Panc1 (cell line): ENCODE data around the gene C1orf105.

Experiments used
- SIN3A ChIP-seq: IDR thresholded peaks from 2 replicates; pipeline ENCODE4 v1.6.1; 2012; ENCODE audit warnings: low read depth, mild to moderate bottlenecking, low read length, moderate library complexity, borderline replicate concordance; ENCODE audit not compliant: insufficient read depth
- TCF7L2 ChIP-seq: IDR thresholded peaks from 2 replicates; pipeline ENCODE4 v1.6.1; 2011; ENCODE audit warnings: mild to moderate bottlenecking, low read depth, low read length, inconsistent platforms
- TF ChIP-seq, protein P1 (sequence below): fragments of 450-650 bp; IDR thresholded peaks from 2 replicates; pipeline ENCODE4 v1.5.1; 2017; ENCODE audit warnings: mild to moderate bottlenecking
- TF ChIP-seq, protein P2 (sequence below), 2 experiments: IDR thresholded peaks; 2 replicates each; pipeline ENCODE4 v1.6.1; 2011 to 2012; ENCODE audit warnings: low read depth in 2 of 2, control low read depth in 1 of 2, low read length in 1 of 2, mild to moderate bottlenecking in 1 of 2, moderate library complexity in 1 of 2; ENCODE audit not compliant: insufficient read depth in 1 of 2

DNA sequence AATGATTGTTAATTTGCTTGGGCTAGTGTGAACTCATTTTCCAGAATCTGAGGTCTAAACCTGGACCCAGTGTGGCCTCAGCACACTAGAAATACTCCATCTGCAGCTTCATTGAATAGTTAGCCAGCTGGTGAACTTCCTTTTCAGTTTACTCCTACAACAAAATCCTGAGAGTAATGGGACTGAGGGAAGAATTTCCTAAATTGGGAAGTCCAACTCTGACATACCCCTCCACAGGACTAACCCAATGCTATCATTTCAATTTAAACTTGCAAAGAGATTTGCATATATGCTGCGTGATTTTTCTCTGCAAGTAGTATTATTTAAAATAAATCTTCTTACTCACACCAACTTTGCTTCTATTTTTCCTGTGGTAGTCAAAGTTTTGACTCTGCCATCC lies 51.2 kb downstream of the C1orf105 start:
- TF ChIP-seq, protein P1, sequence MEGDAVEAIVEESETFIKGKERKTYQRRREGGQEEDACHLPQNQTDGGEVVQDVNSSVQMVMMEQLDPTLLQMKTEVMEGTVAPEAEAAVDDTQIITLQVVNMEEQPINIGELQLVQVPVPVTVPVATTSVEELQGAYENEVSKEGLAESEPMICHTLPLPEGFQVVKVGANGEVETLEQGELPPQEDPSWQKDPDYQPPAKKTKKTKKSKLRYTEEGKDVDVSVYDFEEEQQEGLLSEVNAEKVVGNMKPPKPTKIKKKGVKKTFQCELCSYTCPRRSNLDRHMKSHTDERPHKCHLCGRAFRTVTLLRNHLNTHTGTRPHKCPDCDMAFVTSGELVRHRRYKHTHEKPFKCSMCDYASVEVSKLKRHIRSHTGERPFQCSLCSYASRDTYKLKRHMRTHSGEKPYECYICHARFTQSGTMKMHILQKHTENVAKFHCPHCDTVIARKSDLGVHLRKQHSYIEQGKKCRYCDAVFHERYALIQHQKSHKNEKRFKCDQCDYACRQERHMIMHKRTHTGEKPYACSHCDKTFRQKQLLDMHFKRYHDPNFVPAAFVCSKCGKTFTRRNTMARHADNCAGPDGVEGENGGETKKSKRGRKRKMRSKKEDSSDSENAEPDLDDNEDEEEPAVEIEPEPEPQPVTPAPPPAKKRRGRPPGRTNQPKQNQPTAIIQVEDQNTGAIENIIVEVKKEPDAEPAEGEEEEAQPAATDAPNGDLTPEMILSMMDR = no peak
- TF ChIP-seq SIN3A (no peak), TCF7L2 (no peak)
- TF ChIP-seq, protein P2, sequence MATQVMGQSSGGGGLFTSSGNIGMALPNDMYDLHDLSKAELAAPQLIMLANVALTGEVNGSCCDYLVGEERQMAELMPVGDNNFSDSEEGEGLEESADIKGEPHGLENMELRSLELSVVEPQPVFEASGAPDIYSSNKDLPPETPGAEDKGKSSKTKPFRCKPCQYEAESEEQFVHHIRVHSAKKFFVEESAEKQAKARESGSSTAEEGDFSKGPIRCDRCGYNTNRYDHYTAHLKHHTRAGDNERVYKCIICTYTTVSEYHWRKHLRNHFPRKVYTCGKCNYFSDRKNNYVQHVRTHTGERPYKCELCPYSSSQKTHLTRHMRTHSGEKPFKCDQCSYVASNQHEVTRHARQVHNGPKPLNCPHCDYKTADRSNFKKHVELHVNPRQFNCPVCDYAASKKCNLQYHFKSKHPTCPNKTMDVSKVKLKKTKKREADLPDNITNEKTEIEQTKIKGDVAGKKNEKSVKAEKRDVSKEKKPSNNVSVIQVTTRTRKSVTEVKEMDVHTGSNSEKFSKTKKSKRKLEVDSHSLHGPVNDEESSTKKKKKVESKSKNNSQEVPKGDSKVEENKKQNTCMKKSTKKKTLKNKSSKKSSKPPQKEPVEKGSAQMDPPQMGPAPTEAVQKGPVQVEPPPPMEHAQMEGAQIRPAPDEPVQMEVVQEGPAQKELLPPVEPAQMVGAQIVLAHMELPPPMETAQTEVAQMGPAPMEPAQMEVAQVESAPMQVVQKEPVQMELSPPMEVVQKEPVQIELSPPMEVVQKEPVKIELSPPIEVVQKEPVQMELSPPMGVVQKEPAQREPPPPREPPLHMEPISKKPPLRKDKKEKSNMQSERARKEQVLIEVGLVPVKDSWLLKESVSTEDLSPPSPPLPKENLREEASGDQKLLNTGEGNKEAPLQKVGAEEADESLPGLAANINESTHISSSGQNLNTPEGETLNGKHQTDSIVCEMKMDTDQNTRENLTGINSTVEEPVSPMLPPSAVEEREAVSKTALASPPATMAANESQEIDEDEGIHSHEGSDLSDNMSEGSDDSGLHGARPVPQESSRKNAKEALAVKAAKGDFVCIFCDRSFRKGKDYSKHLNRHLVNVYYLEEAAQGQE (IDR thresholded peaks at IDR 0.05; ENCODE audit: insufficient read depth in 1 of 2, low read depth in 2 of 2, low read length in 1 of 2) = no peak
